SK-N-MC (cell line): ENCODE results near the gene TNFSF10.

ENCODE experiments used
- EZH2 ChIP-seq: fragments of 200-600 bp; sonication (generic); IDR thresholded peaks from one replicate; pipeline ENCODE4 v1.6.1; 2017; ENCODE audit warnings: antibody characterized with exemption
- FOXP2 ChIP-seq: optimal IDR thresholded peaks from 2 replicates; pipeline ENCODE3; 2011; ENCODE audit warnings: mild to moderate bottlenecking, moderate library complexity; ENCODE audit not compliant: insufficient read depth; ENCODE audit errors: extremely low read length, control extremely low read depth
- POLR2AphosphoS5 ChIP-seq: IDR thresholded peaks from 2 replicates; pipeline ENCODE4 v1.6.1; 2012; ENCODE audit warnings: mild to moderate bottlenecking, low read depth, low read length, borderline replicate concordance

GRCh38 chr3:172549144-172549543 is 25.9 kb upstream of the TNFSF10 start:
- TF ChIP-seq EZH2, result no peak
- peak; percentile 25; the same call in 1 of the 2 replicates for TF ChIP-seq POLR2AphosphoS5
- no peak for TF ChIP-seq FOXP2
